ENCODE results near the gene SMIM44. TPM values are rescaled to one million over a fixed set of nuclear protein-coding genes. Genes with fewer than 3 reads are reported as not detected.

SMIM44 gene
- total RNA-seq, 1 donor from 2014 or later = not detected

- H3K27me3 ChIP-seq = peaks cover 42% of the 10 kb centered on the region
- intact Hi-C loops (cut with DNase I) = no loop called here
- DNase-seq (no peak), ATAC-seq (no peak)
- TF ChIP-seq, protein P1, sequence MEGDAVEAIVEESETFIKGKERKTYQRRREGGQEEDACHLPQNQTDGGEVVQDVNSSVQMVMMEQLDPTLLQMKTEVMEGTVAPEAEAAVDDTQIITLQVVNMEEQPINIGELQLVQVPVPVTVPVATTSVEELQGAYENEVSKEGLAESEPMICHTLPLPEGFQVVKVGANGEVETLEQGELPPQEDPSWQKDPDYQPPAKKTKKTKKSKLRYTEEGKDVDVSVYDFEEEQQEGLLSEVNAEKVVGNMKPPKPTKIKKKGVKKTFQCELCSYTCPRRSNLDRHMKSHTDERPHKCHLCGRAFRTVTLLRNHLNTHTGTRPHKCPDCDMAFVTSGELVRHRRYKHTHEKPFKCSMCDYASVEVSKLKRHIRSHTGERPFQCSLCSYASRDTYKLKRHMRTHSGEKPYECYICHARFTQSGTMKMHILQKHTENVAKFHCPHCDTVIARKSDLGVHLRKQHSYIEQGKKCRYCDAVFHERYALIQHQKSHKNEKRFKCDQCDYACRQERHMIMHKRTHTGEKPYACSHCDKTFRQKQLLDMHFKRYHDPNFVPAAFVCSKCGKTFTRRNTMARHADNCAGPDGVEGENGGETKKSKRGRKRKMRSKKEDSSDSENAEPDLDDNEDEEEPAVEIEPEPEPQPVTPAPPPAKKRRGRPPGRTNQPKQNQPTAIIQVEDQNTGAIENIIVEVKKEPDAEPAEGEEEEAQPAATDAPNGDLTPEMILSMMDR (IDR thresholded peaks at IDR 0.05) = no peak
- H3K4me1 ChIP-seq = no peaks in the 10 kb centered on the region
- H3K4me3 ChIP-seq = no peak overlapping the region
- H3K27ac ChIP-seq = no peak overlapping the region
- H3K9me3 ChIP-seq = no peaks in the 10 kb centered on the region
- H3K36me3 ChIP-seq = no peaks in the 10 kb centered on the region
Observed at GRCh38 chr19:3481241-3482090, 1.8 kb downstream of the SMIM44 start.

DNA sequence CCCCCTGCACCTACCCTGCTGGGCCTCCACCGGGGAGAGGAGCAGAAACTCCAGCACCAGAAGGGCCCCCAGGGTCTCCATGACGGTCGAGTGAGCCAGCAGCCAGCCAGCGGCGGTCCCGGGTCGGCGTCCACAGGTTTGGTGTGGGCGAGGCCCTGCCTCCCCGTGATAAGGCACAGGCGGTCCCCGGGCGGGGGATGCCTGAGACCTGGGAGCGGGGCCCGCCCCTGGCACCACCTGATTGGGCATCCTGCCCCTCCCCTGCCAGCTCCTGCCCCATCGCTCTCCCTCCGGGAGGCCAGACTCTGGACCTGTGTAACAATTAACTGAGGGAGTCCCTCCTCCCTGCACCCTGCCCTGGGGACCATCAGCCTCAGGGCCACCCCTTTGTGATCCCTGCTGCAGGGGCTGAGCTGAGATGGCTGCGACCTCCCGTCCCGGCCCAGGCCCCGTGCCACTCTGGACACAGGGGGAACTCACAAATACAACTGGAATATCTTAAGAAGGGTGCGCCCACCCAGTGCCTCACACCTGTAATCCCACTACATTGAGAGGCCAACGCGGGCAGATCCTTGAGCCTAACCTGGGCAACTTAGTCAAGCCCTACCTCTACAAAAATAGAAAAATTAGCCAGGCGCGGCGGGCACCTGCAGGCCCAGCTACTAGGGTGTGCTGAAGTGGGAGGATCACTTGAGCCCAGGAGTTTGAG is 2.7 kb downstream of the SMIM44 start, which contains the start of gene SMIM24:
Gene SMIM24, minus strand, starts transcription at position 143 of the 709 bp plus-strand sequence. Its CDS starts 62 bp downstream, at position 81.
- ATAC-seq (no peak), DNase-seq (no peak)
- TF ChIP-seq, protein P1 (IDR thresholded peaks at IDR 0.05) = no peak
- Histone ChIP-seq H3K4me3 (no peak within 1 kb of the TSS), H3K4me1 (no peaks in the 10 kb centered on the region), H3K27ac (no peak within 1 kb of the TSS), H3K9me3 (no peaks in the 10 kb centered on the region), H3K27me3 (peaks cover 42% of the 10 kb centered on the region), H3K36me3 (no peaks in the 10 kb centered on the region)
- intact Hi-C loops (cut with DNase I) = no loop called here

DNA sequence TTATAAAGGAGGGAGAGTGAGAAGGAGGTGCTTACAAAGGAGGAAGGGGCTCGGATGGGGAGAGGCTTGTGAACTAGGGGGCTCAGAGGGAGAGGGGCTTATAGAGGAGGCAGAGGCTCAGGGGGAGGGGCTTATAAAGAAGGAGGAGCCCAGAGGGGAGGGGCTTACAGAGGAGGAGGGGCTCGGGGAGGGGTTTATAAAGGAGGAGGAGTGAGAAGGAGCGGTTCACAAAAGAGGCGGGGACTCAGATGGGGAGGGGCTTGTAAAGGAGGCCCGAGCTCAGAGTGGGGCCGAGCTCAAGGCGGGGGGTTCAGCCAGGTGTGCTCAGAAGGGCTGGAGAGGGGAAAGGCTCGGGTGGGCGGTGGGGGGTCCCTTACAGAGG is 3.4 kb downstream of the SMIM44 start:
- no peak overlapping the region for H3K4me3 ChIP-seq
- TF ChIP-seq, protein P1 (IDR thresholded peaks at IDR 0.05) = no peak
- no peaks in the 10 kb centered on the region for H3K36me3 ChIP-seq
- H3K27me3 ChIP-seq = peaks cover 42% of the 10 kb centered on the region
- no peaks in the 10 kb centered on the region for H3K9me3 ChIP-seq
- DNase-seq = no peak
- no peak for ATAC-seq
- intact Hi-C loops (cut with DNase I) = loop anchor here (5.0 kb wide), 1 partner anchor 158 kb away; no protein-coding TSS in a partner anchor
- no peaks in the 10 kb centered on the region for H3K4me1 ChIP-seq
- H3K27ac ChIP-seq = no peak overlapping the region

GRCh38 chr19:3479177-3479833 is 3.9 kb downstream of the SMIM44 start:
- H3K4me1 ChIP-seq = no peaks in the 10 kb centered on the region
- H3K4me3 ChIP-seq = no peak overlapping the region
- no peak for DNase-seq
- H3K36me3 ChIP-seq = no peaks in the 10 kb centered on the region
- H3K9me3 ChIP-seq = no peaks in the 10 kb centered on the region
- intact Hi-C loops (cut with DNase I) = loop anchor here (5.0 kb wide), 1 partner anchor 157 kb away; no protein-coding TSS in a partner anchor
- TF ChIP-seq, protein P1 (IDR thresholded peaks at IDR 0.05) = no peak
- peak; percentile 52 for ATAC-seq
- H3K27ac ChIP-seq = no peak overlapping the region
- H3K27me3 ChIP-seq = peaks cover 42% of the 10 kb centered on the region

- TF ChIP-seq, protein P1 (IDR thresholded peaks at IDR 0.05) = no peak
- Histone ChIP-seq H3K9me3 (no peaks in the 10 kb centered on the region), H3K27me3 (peaks cover 37% of the 10 kb centered on the region), H3K36me3 (no peaks in the 10 kb centered on the region), H3K4me3 (no peak overlapping the region), H3K4me1 (no peaks in the 10 kb centered on the region), H3K27ac (no peak overlapping the region)
- ATAC-seq = no peak
- intact Hi-C loops (cut with DNase I) = loop anchor here (5.0 kb wide), 1 partner anchor 156 kb away; no protein-coding TSS in a partner anchor
- DNase-seq = no peak
Observed at GRCh38 chr19:3478409-3479176, 4.6 kb downstream of the SMIM44 start.
